Measurements from ENCODE around the gene GJD3.

The GJD3 gene

DNA sequence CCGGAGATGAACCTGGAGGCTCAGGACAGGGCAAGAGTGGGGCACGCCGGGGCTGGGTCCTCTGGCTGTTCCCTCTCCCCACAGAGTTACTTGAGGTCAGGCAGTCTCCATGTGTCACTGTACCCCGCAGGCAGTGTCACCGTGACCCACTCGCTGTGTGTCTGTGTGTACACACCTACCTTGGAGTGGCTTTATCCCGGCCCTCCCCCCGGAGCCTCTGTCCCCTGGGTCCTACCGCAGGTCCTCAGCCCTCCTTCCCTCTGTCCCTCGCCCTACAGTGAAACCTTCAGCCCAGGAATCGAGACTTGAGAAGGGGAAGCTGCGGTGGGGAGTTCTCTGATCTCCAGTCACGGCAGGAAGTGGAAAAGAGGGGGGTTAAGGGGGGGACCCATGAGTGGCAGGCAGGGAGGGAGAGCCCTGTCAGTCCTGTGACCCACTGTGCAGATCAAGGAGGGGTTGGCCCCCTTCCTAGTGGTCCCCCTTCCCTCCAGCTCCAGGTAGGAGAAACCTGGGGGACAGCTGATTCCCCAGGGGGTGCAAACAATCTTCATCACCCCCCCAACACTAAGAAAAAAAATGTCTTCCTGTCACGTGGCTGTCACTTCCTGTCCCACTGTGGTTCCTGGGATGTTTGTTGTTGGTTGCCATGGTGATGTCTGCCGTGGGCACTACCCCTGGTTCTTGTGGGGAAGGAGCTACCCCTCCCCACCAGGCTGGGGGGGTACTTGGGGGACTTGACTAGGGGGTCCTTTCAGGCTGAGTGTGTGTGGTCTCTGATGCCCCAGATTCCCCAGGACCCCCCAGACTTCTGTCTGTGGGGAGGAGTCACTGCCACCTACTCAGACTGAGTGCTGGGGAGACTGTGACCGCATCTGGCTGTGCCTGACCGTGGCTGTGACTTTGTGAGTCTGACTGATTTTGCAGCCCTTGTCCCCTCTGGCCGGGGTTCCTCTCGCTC is 41.9 kb downstream of the GJD3 start:
- peak; percentile 77 for DNase-seq (ENCODE audit: low read depth)

DNA sequence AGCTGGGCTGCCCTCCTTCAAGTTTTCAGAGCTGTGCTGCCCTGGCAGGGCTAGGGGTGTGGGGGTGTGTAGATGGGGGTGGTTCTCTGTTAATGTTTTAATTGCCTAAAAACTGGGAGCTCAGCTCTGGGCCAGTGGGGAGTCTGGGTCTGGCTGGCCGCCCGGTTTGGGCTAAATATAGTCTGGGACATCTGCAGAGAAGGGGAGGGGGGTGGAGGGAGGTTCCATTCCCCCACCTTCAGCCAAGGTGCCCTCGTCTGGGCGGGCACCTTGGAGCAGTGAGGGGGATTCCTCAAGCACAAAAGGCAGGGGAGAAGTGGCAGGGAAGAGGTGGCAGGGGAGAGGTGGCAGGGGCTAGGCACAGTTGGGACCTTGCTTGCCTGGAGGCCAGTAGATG is 42.6 kb downstream of the GJD3 start:
- no peak for DNase-seq (ENCODE audit: low read depth)

DNA sequence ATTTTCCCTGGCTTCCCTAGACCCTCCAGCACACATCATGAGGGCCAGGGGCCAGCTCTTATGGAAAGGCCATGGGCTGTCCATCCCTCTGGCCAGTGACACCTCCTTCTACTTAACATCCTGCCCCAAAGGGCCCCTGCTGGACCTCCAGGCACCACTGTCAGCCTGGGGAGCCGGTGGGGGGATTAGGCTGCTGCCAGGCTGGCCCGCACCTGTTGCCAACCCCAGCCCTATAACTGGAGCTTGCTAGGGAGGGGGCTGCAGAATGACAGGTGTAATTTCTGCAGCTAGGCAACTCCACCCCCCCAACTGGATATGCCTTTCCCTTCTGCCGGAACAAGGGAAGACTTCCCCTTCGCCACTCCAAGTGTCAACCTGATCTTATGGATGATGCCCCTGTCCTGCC is 43.0 kb downstream of the GJD3 start:
- no peak for DNase-seq (ENCODE audit: low read depth)

DNA sequence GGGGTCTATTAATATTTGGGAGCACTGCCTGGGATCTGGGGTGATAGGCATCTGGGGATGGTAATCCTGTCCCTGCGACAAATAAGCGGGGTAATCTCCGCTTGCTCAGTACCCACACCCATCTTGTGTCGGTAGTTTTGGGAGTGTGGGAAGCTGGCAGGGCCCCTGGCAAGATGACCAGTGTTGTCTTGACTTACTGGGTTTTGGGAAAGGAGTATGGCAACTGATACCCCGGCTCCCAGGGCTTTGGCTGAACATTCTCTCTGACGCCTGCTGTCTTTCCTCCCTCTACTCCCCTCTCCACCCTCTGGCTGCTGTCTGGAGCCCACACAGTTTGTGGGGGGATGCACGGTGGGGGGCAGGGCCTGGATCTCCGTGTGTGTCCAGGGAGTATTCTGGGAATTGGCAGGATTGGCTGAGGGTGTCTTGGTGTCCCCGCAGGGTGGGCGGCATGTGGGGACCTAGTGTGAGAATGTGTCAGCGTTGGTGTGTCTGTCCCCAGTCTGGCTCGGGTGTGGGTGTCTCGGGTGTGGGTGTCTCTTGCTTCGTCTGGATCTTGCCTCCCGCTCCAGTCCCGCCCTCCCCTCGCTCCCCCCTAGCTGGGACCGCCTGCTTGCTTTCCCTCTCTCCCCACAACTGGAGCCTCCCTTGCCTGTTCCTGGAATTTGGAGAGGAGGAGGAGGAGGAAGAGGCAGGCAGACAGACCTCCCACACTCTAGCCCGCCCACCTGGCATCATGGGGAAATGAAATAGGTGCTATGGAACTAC is 43.6 kb downstream of the GJD3 start:
- DNase-seq (ENCODE audit: low read depth) = no peak

DNA sequence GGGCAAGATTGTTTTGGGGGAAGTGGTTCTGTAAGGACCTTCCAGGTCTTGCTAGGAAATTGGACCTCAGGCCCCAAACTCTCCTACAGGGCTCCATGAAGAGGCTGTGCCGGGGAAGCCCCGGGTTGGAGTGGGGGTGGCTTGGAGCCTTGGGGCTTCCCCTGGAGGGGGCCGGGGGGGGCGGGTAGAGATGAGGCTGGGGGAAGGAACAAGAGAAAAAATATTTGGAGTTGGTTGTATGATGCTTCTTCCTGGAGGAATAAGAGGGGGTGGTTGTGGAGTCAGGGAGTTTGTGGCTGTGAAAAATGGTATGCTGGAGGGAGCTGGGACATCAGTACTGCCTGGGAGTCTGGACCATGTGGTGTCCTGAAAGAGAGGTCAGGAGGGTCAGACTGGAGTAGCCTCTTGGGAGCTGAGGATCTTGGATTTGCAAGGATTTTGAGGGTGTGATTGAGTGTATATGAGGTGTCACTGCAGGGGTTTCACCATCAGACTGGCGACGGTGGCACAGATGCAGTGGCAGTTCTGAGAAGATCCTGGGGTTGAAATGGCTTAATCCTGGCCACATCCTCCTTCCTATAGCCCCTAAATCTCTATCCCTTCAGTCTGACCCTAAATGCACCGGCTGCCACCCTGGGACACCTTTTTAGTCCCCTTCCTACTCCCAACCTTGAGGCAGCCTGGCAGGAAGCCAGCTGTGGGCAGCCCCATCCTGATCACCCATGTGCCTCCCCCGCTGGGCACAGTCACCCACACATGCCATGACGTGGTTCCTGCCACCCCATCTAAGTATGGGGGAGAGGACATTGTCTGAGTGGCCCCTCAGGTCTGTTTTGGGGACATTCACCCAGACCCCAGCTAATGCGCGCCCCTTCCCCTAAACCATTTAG is 44.6 kb downstream of the GJD3 start:
- DNase-seq (ENCODE audit: low read depth) = peak; percentile 74

DNA sequence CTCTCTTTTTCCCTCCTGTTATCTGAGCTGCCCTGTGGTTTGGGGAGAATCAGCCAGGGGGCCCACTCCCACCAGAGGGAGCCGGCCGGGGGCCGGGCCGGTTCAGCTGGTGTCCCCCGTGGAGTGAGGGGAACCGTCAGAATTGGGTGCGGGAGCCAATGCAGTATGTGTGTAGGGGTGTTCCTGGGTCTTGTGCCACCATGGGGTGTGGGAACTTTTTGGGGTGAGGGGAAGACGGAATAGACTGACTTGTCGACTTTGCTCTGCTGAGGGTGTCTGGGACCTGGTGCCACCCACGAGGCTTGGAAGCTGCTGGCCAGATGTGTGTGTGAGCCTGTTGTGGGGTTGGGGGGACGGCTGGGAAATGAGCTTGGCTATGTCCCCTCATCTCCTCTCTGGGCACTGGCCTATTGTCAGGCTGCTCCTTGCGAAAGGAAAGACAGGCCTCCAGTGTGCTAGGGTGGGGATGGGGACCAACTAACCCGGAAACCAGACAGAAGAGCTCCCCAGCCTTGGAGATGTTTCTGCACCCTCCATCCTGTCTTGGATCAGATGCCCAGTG is 45.6 kb downstream of the GJD3 start:
- DNase-seq (ENCODE audit: low read depth) = no peak

DNA sequence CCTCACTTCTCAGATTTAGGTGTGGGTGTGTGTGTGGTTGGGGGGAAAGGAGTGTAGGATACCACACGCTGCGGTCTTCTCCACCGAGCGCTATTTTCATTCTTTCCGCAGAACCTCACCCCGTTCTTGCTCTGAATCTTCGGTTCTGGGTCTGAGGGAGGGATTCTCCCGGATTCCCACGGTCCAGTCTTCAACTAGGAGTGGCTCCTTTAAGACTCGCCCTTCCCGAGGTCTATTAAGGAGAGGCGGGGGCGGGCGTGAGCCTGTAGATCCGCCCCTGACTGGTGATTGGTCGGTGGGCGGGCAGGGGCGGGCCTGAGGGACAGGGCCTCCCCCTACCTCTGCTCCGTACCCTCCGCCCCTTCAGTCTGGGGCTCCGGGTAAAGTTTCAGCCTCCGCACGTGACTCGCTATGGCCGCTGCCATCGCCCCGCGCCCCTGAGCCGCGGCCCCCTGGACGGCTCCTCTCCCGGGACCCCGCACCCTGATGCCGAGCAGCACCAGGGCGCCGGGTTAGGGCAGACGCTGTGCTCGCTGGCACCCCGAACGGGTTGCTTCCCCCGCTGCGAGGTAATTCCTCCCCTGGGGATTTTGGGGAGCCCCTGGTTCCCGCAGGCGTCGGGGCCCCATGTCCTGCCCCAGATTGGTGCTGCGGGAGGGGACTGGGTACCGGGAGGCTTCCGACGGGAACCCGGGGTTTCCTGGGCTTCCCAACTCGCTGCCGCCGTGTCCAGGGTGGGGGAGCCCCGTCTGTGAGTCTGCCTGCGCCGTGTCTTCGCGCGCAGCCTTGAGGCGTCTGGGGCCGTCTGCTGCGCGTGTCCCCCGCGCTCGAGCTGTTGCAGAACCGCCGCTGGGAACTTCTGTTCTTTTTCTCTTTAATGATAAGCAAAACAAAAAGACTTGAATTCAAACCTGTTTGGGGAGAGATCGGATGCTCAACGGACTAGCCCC is 46.4 kb downstream of the GJD3 start:
- peak; percentile 86 for DNase-seq (ENCODE audit: low read depth)

DNA sequence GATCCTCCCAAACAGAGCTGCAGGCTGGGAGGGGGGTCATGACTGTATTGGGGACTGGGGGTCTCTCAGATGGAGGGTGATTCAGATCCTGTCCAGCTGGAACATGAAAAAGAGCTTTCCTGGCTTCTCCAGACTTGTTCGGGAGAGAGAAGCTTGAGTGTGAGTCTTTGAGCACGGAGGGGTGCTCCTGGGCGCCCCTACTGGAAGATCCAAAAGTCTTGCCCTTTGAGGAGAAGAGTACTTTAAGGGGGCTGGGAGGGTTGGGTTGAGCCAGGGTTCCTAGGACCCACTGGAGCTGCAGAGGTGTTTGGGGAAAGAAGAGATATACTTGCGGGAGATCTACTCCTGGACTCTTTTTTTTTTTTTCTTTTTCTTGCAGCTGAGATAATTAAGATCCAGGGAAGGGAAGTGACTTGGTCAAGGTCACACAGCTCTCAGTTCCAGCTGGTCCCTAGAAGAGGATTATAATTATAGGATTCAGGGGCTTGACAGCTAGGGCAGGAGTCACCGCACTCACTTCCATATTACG is 47.1 kb downstream of the GJD3 start:
- no peak for DNase-seq (ENCODE audit: low read depth)

DNA sequence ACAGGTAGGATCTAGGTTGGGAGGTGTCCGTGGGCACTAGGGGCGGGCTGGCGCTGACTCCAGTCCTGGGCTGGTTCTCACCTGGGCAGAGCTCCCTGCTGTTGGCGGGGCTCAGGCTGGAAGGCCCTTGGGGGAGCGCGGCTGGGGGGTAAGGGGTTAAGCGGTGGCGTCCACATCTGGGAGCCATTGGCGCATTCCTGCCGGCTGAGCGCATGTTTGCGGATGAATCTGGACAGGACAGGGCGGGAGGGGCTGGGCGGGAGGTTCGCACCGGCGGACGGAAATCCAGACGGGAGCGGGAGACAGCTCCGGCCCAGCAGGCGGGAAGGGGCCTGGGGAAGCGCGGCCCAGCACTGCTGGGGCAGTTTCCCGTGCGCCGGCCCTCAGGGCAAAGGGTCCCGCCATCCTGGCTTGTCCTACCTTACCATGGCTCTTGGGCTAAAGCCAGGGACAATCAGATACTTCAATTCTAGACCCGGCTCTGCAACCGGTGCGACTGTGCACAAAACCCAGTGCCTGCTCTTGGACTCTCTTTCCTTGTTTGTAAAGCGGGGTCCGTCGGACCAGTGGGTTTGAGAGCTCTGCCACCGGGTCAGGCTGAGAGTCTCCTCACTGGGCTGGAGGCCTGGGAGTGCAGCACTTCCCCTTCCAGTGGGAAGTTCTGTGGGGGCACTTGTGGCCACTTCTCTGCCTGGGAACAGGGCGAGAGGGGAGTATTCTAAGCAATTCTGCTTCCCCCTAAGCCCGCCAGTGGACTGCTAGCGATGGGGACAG is 47.8 kb downstream of the GJD3 start:
- no peak for DNase-seq (ENCODE audit: low read depth)

DNA sequence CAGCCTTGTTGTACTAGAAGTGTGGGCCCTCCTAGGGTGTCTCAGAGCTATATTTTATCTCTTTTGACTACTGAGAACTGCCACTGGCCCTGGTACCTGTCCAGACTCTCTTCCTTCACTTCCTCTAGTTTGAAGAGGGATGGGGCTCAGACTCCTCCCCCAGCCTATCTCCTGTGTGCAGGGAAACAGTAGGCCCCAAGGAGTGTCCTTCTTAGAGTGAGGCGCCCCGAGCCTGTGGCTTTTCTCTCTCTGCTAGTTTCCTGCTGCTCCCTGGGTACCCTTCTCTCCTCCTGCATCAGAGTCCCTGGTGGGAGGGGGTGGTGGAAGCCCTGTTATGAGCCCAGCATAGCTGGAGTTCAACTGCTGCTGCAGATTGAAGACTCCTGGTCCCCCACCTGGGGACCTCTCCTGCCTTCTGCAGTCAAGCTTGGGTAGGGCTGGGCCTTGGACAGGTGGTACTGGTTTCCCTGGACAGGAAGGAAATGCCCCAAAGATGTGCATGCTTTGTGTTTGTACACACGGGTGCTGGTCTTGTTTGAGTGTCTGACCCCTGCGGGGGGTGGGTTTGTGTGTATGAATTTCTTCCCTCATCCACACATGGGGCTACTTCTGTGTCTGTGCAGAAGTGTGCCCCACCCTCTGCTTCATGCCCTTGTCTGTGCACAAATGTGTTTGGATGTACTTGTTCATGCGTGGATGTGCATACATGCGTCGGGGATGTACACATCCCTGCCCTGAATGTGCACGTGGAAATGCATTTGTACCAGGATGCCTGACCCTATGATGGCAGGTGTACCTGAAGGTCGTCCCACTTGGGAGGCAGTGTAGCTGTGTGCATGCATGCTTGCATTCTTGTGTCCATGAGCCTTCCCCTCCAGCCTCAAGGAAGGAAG is 48.6 kb downstream of the GJD3 start:
- DNase-seq (ENCODE audit: low read depth) = no peak

DNA sequence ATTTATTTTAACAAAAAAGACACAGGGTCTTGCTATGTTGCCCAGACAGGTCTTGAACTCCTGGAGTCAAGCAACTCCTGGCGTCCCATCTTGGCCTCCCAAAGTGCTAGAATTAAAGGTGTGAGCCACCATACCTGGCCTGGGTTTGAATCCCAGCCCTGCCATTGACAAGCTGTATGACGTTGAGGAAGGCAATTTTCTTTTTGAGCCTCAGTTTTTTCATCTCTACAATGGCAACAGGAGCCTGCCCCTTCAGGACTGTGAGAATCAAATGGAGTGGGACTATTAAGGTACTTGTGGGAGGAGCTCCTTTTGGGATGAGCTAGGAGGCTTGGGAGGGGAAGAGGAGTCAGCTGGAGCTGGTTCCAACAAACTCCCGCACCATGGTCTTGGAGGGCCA is 49.3 kb downstream of the GJD3 start:
- no peak for DNase-seq (ENCODE audit: low read depth)

DNA sequence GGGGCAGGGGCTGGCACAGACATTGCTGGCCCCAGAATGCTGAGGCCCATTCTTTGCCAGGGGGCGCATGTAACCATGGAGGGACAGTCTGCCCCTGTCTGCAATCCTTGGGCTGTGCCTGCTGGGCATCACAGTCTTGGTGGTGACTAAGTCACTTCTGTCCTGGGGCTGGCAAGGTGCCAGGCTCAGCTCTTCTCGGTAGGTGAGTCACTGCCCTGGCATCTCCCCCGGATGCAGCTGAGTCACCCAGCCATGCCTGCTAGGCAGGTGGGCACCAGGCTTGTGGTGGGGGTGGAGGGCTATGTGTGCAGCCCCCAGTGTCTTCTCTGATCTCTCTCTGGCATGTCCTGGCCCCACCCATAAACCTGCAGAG is 50.0 kb downstream of the GJD3 start:
- DNase-seq (ENCODE audit: low read depth) = peak; percentile 82

DNA sequence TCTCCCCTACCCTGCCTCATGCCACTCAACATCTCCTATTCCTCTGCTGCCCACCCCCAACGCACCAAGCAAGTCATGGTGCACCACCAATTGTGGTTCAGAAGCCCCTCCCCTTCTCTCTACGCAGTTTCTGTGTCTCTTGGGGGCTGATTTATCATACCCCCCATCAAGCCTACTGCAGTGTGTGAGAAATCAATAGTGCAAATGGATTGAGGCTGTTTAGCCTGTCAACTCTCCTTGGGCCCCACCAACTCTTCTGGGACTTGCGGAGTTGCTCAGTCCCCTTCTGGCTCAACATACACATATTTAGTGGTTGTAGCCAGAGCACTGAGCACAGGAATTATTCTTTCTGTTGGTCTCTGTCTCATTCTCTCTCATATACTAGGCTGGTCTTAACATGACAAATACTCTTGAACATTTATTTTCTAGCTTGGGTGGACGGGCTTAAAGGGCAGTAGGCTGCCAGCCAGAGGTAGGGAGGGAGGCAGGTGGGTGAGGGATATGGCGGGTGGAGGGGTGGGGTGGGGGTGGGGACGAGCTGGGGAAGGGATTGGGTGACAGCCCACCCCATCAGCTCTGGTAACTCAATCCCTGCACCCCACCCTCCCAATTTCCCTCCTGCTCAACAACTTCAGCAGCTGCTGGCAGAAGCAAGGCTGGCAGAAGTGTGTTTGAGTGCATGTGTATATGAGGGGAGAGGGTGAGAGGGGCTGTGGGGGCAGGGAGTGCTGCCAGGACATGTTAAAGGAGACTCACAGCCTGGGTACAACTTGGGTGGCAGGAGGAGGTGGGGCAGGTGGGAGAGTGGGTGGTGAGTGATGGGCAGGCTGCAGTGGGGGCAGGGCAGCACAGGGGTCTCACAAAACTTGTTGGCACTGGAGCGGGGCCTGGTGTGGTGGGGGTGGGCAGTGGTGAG is 50.6 kb downstream of the GJD3 start:
- no peak for DNase-seq (ENCODE audit: low read depth)

All from activated T-helper 1 cell treated with Interleukin-2 at 50 U/mL for 16 hours (primary cell).